ENCODE results near the gene ALX3.

Gene ALX3

DNA sequence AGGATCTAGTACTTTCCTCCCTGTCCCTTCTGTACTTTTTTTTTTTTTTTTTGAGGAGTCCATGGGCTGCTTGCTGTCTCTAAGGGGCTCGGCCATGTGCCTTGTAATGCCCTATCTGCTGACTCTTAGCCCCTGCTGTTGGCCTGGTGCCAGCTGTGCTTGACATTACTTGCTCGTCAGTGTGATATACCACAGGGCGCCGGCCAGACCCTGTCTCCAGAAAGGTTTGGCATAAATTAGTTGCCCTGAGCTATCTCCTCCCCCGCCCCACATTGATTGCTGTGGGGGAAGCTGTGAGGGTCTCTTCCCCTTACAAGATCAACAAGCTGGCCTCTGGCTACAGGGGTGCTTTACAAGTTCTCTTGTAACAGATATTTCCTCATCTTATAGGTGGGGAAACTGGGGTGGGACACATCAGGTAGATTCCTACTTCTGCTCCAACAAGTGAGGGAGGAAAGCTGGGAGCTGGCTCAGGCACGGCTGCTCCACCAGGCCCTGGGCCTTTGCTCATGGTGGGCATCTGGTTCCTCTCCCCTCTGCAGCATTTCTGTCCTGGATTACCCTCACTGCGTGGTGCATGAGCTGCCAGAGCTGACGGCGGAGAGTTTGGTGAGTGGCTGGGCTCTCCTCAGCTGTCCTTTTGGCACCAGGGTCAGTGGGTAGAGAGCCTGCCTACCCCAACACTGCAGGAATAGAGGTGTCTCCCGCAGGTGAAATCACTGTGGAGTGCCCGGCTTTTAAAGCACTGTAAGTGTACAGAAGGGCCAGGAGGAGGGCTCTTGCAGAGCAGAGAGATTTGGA is 20.5 kb downstream of the ALX3 start:
- no peak overlapping the region for H3K9ac ChIP-seq (ENCODE audit: low read depth, low read length)
- H3K27me3 ChIP-seq (ENCODE audit: control insufficient read depth, insufficient read depth, low read length): no peaks in the 10 kb centered on the region
- H3K4me3 ChIP-seq (ENCODE audit: low read depth, low read length): no peak overlapping the region
- H3K4me1 ChIP-seq (ENCODE audit: control insufficient read depth, insufficient read depth, low read length): no peaks in the 10 kb centered on the region
- no peaks in the 10 kb centered on the region for H3K9me3 ChIP-seq (ENCODE audit: control insufficient read depth, insufficient read depth, low read length)
- peaks cover 69% of the 10 kb centered on the region for H3K36me3 ChIP-seq (ENCODE audit: control insufficient read depth, insufficient read depth, low read length)

DNA sequence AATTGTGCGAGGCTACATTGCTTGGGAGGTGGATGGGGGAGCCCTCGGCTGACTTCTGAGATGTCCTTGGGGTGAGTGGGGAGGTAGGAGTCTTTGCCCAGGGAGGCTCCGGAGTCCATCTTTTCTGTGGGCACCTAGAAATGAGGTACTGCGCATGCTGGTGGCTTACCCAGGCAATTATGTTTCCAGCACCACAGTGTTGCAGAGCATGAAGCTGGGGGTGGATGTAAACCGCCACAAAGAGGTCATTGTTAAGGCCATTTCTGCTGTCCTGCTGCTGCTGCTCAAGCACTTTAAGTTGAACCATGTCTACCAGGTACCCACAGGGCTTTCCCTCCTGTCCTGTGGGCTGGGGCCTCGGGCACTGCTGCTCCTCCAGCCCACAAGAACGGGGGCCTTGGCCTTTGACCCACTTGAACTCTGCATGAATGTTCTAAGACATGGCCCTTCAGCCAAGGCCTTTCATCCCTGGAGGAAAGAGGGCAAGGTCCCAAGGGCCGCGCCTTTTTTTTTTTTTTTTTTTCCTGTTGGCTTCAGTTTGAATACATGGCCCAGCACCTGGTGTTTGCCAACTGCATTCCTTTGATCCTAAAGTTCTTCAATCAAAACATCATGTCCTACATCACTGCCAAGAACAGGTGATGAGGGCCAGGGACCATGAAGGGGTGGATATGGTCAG is 21.4 kb downstream of the ALX3 start:
- Histone ChIP-seq H3K9me3 (ENCODE audit: control insufficient read depth, insufficient read depth, low read length) (no peaks in the 10 kb centered on the region), H3K4me1 (ENCODE audit: control insufficient read depth, insufficient read depth, low read length) (no peaks in the 10 kb centered on the region), H3K27me3 (ENCODE audit: control insufficient read depth, insufficient read depth, low read length) (no peaks in the 10 kb centered on the region), H3K4me3 (ENCODE audit: low read depth, low read length) (no peak overlapping the region), H3K36me3 (ENCODE audit: control insufficient read depth, insufficient read depth, low read length) (peaks cover 69% of the 10 kb centered on the region), H3K9ac (ENCODE audit: low read depth, low read length) (no peak overlapping the region)

DNA sequence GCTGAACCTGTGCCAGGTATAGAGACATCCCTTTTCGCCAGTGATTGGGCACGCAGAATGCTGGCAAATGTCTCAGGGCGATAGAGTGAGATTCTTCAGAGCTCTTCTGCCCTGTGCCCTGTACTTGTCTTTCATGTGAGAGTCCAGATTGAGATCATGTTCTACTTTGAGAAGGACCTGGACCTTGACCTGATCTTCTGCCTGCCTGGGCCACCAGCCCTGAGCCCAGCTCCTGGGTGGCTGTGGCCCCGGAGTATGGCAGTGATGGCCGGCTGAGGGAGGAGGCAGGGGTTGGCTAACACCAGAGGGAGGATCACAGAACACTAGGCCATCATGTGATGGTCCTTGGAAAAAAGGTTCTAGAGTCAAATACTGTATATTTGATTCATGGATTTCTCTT is 22.2 kb downstream of the ALX3 start:
- H3K36me3 ChIP-seq (ENCODE audit: control insufficient read depth, insufficient read depth, low read length): peaks cover 71% of the 10 kb centered on the region
- no peak overlapping the region for H3K4me3 ChIP-seq (ENCODE audit: low read depth, low read length)
- no peaks in the 10 kb centered on the region for H3K9me3 ChIP-seq (ENCODE audit: control insufficient read depth, insufficient read depth, low read length)
- no peaks in the 10 kb centered on the region for H3K27me3 ChIP-seq (ENCODE audit: control insufficient read depth, insufficient read depth, low read length)
- no peaks in the 10 kb centered on the region for H3K4me1 ChIP-seq (ENCODE audit: control insufficient read depth, insufficient read depth, low read length)
- H3K9ac ChIP-seq (ENCODE audit: low read depth, low read length): no peak overlapping the region

DNA sequence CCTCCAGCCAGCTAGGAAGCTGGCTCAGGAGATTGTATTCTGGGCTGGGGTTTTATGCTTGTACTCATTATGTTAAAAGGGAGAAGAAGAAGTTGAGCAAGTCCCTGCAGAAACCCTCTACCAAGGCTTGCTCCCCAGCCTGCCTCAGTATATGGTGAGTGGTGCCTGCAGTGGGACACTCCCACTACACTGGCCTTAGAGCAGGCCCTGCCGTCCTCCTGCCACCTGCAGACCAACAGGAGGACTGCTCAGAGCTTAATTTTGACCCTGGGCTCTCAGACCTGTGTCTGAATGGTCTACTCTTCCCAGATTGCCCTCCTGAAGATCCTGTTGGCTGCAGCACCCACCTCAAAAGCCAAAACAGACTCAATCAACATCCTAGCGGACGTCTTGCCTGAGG is 23.0 kb downstream of the ALX3 start:
- Histone ChIP-seq H3K9ac (ENCODE audit: low read depth, low read length) (no peak overlapping the region), H3K4me1 (ENCODE audit: control insufficient read depth, insufficient read depth, low read length) (no peaks in the 10 kb centered on the region), H3K4me3 (ENCODE audit: low read depth, low read length) (no peak overlapping the region), H3K27me3 (ENCODE audit: control insufficient read depth, insufficient read depth, low read length) (no peaks in the 10 kb centered on the region), H3K9me3 (ENCODE audit: control insufficient read depth, insufficient read depth, low read length) (no peaks in the 10 kb centered on the region), H3K36me3 (ENCODE audit: control insufficient read depth, insufficient read depth, low read length) (peaks cover 71% of the 10 kb centered on the region)

- Histone ChIP-seq H3K36me3 (ENCODE audit: control insufficient read depth, insufficient read depth, low read length) (peaks cover 70% of the 10 kb centered on the region), H3K9ac (ENCODE audit: low read depth, low read length) (no peak overlapping the region), H3K9me3 (ENCODE audit: control insufficient read depth, insufficient read depth, low read length) (no peaks in the 10 kb centered on the region), H3K4me1 (ENCODE audit: control insufficient read depth, insufficient read depth, low read length) (no peaks in the 10 kb centered on the region), H3K4me3 (ENCODE audit: low read depth, low read length) (no peak overlapping the region), H3K27me3 (ENCODE audit: control insufficient read depth, insufficient read depth, low read length) (no peaks in the 10 kb centered on the region)
Observed at GRCh38 chr1:110043016-110043415, 27.5 kb downstream of the ALX3 start.

GRCh38 chr1:110040548-110040947 is 29.9 kb downstream of the ALX3 start:
- Histone ChIP-seq H3K9ac (ENCODE audit: low read depth, low read length) (no peak overlapping the region), H3K9me3 (ENCODE audit: control insufficient read depth, insufficient read depth, low read length) (no peaks in the 10 kb centered on the region), H3K4me3 (ENCODE audit: low read depth, low read length) (no peak overlapping the region), H3K4me1 (ENCODE audit: control insufficient read depth, insufficient read depth, low read length) (peaks cover 4% of the 10 kb centered on the region), H3K27me3 (ENCODE audit: control insufficient read depth, insufficient read depth, low read length) (no peaks in the 10 kb centered on the region), H3K36me3 (ENCODE audit: control insufficient read depth, insufficient read depth, low read length) (peaks cover 63% of the 10 kb centered on the region)

GRCh38 chr1:110039641-110040040 is 30.8 kb downstream of the ALX3 start:
- no peaks in the 10 kb centered on the region for H3K27me3 ChIP-seq (ENCODE audit: control insufficient read depth, insufficient read depth, low read length)
- H3K4me3 ChIP-seq (ENCODE audit: low read depth, low read length): no peak overlapping the region
- peaks cover 55% of the 10 kb centered on the region for H3K36me3 ChIP-seq (ENCODE audit: control insufficient read depth, insufficient read depth, low read length)
- H3K9me3 ChIP-seq (ENCODE audit: control insufficient read depth, insufficient read depth, low read length): no peaks in the 10 kb centered on the region
- H3K9ac ChIP-seq (ENCODE audit: low read depth, low read length): no peak overlapping the region
- H3K4me1 ChIP-seq (ENCODE audit: control insufficient read depth, insufficient read depth, low read length): peaks cover 4% of the 10 kb centered on the region

GRCh38 chr1:110038271-110038670 is 32.2 kb downstream of the ALX3 start:
- Histone ChIP-seq H3K4me3 (ENCODE audit: low read depth, low read length) (no peak overlapping the region), H3K9ac (ENCODE audit: low read depth, low read length) (no peak overlapping the region), H3K27me3 (ENCODE audit: control insufficient read depth, insufficient read depth, low read length) (no peaks in the 10 kb centered on the region), H3K4me1 (ENCODE audit: control insufficient read depth, insufficient read depth, low read length) (peaks cover 4% of the 10 kb centered on the region), H3K9me3 (ENCODE audit: control insufficient read depth, insufficient read depth, low read length) (no peaks in the 10 kb centered on the region), H3K36me3 (ENCODE audit: control insufficient read depth, insufficient read depth, low read length) (peaks cover 46% of the 10 kb centered on the region)

- H3K4me1 ChIP-seq (ENCODE audit: control insufficient read depth, insufficient read depth, low read length): peaks cover 8% of the 10 kb centered on the region
- H3K4me3 ChIP-seq (ENCODE audit: low read depth, low read length): peak overlapping the region; percentile 91
- peak overlapping the region; percentile 75 for H3K9ac ChIP-seq (ENCODE audit: low read depth, low read length)
- H3K9me3 ChIP-seq (ENCODE audit: control insufficient read depth, insufficient read depth, low read length): no peaks in the 10 kb centered on the region
- no peaks in the 10 kb centered on the region for H3K27me3 ChIP-seq (ENCODE audit: control insufficient read depth, insufficient read depth, low read length)
- H3K36me3 ChIP-seq (ENCODE audit: control insufficient read depth, insufficient read depth, low read length): peaks cover 19% of the 10 kb centered on the region
Observed at GRCh38 chr1:110035236-110035752, 35.2 kb downstream of the ALX3 start.

DNA sequence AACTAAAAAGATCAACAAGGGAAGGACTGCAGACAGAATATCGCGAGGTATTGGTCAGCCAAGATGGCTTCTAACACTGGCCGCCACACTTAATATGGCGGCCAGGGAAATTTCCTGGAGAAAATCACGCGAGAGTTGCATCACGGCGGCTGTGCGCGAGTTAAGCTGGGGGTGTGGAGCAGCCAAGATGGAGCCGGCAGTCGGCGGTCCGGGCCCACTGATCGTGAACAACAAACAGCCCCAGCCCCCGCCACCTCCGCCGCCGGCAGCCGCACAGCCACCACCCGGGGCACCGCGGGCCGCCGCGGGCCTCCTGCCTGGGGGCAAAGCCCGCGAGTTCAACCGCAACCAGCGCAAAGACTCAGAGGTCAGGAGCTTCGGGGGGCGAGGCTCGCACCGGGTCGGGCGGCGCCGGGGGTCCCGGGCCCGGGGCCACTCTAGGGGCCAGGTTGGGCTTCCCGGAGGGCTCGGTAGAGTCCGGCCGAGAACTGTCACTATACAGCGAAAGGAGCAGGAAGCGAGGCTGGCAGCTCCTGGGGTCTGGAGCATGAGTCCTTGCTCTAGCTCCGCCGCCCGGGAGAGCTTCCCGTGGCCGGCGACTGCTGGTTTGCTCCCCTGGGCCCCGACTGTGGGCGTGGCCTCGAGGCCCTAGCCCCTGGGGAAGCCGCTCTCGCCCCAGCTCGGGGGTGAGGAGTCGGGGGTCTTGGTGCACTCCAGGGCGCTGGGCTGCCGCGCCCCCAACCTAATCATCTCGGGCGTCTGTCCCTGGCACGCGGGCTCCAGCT is 35.8 kb downstream of the ALX3 start, which contains the start of gene STRIP1:
TSS of gene STRIP1 (plus strand) at position 174 of the 785 bp plus-strand sequence. CDS start at position 188, 14 bp downstream.
- H3K27me3 ChIP-seq (ENCODE audit: control insufficient read depth, insufficient read depth, low read length): no peaks in the 10 kb centered on the region
- peaks cover 8% of the 10 kb centered on the region for H3K4me1 ChIP-seq (ENCODE audit: control insufficient read depth, insufficient read depth, low read length)
- peak within 1 kb of the TSS; percentile 75 for H3K9ac ChIP-seq (ENCODE audit: low read depth, low read length)
- peak within 1 kb of the TSS; percentile 91 for H3K4me3 ChIP-seq (ENCODE audit: low read depth, low read length)
- H3K36me3 ChIP-seq (ENCODE audit: control insufficient read depth, insufficient read depth, low read length): peaks cover 15% of the 10 kb centered on the region
- no peaks in the 10 kb centered on the region for H3K9me3 ChIP-seq (ENCODE audit: control insufficient read depth, insufficient read depth, low read length)

- H3K36me3 ChIP-seq (ENCODE audit: control insufficient read depth, insufficient read depth, low read length): peaks cover 9% of the 10 kb centered on the region
- H3K9me3 ChIP-seq (ENCODE audit: control insufficient read depth, insufficient read depth, low read length): no peaks in the 10 kb centered on the region
- peak overlapping the region; percentile 91 for H3K4me3 ChIP-seq (ENCODE audit: low read depth, low read length)
- no peak overlapping the region for H3K9ac ChIP-seq (ENCODE audit: low read depth, low read length)
- H3K27me3 ChIP-seq (ENCODE audit: control insufficient read depth, insufficient read depth, low read length): no peaks in the 10 kb centered on the region
- H3K4me1 ChIP-seq (ENCODE audit: control insufficient read depth, insufficient read depth, low read length): peaks cover 8% of the 10 kb centered on the region
Observed at GRCh38 chr1:110034040-110034450, 36.4 kb downstream of the ALX3 start.

Measured in iPS-15b (cell line).